GM12892 (cell line): ENCODE measurements around the gene PSMD12.

Experiments
- POLR2A ChIP-seq: IDR thresholded peaks from 2 replicates; pipeline ENCODE4 v1.6.1; 2011; ENCODE audit warnings: low read depth, low read length, control low read depth
- TAF1 ChIP-seq: IDR thresholded peaks from 2 replicates; pipeline ENCODE4 v1.6.1; 2011; ENCODE audit warnings: low read depth, mild to moderate bottlenecking, control low read depth, low read length, borderline replicate concordance

DNA sequence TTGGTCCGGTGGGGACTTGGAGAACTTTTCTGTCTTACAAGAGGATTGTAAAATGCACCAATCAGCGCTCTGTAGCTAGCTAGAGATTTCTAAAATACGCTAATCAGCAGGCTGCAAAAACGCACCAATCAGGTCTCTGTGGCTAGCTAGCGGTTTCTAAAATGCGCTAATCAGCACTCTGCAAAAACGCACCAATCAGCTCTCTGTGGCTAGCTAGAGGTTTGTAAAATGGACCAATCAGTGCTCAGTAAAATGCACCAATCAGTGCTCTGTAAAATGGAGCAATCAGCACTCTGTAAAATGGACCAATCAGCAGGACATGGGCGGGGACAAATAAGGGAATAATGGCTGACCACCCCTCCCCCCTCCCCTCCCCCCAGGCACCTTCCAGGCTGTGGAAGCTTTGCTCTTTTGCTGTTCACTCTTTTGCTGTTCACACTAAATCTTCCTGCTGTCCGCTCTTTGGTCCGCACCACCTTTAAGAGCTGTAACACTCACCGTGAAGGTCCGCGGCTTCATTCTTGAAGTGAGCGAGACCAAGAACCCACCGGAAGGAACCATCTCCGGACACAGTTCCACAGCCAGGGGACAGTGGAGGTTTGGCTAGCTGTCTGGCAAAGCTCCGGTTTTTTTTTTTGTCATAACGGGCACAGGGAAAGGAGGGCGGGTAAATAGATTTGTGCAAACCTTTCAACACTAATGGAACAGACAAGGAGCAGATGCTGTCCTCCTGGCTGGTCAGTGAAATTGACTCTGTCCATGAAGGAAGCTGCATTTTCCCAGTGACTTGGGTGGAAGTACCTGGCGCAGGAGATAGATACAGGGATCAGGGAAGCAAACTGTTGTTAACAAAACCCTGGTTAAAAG is 19.0 kb upstream of the PSMD12 start:
- TF ChIP-seq POLR2A = no peak
- no peak for TF ChIP-seq TAF1
